ENCODE results near the gene SNRPD3.
"Not testable (repeated sequence)": the region's sequence is repeated elsewhere in the genome, so short reads cannot be mapped to it uniquely, and the experiment has no call there.

SNRPD3 gene

GRCh38 chr22:24593836-24594568, 38.2 kb downstream of the SNRPD3 start:
- H3K4me1 Mint-ChIP-seq (ENCODE audit: low read depth in 2 of 2), result peaks cover 5 to 6% of the 10 kb centered on the region in 2 donors
- ATAC-seq (replicated peaks), result no peak
- peaks cover 0 to 5% of the 10 kb centered on the region in 2 donors for H3K27me3 Mint-ChIP-seq
- no peaks in the 10 kb centered on the region for H3K9me3 Mint-ChIP-seq
- peak overlapping the region in 1 of 2 donors; percentile 41 for H3K27ac Mint-ChIP-seq
- H3K36me3 Mint-ChIP-seq (ENCODE audit: insufficient read depth), result no peaks in the 10 kb centered on the region
- H3K4me3 Mint-ChIP-seq, result peak overlapping the region; percentile 78 to 84
- no peak for DNase-seq

- Mint-ChIP-seq H3K4me1 (ENCODE audit: low read depth in 2 of 2) (peaks cover 5 to 12% of the 10 kb centered on the region in 2 donors), H3K27ac (no peak overlapping the region)
Measured at GRCh38 chr22:24594569-24595120, 38.8 kb downstream of the SNRPD3 start.

GRCh38 chr22:24595228-24595627, 39.4 kb downstream of the SNRPD3 start:
- ATAC-seq (replicated peaks) (no peak), DNase-seq (no peak)
- Mint-ChIP-seq H3K36me3 (ENCODE audit: insufficient read depth) (no peaks in the 10 kb centered on the region), H3K4me3 (no peak overlapping the region), H3K27ac (no peak overlapping the region), H3K9me3 (no peaks in the 10 kb centered on the region), H3K4me1 (ENCODE audit: low read depth in 2 of 2) (peaks cover 5 to 12% of the 10 kb centered on the region in 2 donors), H3K27me3 (peaks cover 0 to 5% of the 10 kb centered on the region in 2 donors)

More at GRCh38 chr22:24594569-24595120, 38.8 kb downstream of the SNRPD3 start:
- H3K27me3 Mint-ChIP-seq, result peaks cover 0 to 5% of the 10 kb centered on the region in 2 donors
- no peaks in the 10 kb centered on the region for H3K36me3 Mint-ChIP-seq (ENCODE audit: insufficient read depth)
- ATAC-seq (replicated peaks) (no peak), DNase-seq (no peak)
- no peaks in the 10 kb centered on the region for H3K9me3 Mint-ChIP-seq
- no peak overlapping the region for H3K4me3 Mint-ChIP-seq

- no peak overlapping the region for H3K27ac Mint-ChIP-seq
- H3K36me3 Mint-ChIP-seq (ENCODE audit: insufficient read depth), result no peaks in the 10 kb centered on the region
- H3K27me3 Mint-ChIP-seq, result peaks cover 0 to 5% of the 10 kb centered on the region in 2 donors
- no peak overlapping the region for H3K4me3 Mint-ChIP-seq
- no peak for DNase-seq
- H3K9me3 Mint-ChIP-seq, result no peaks in the 10 kb centered on the region
- peaks cover 5 to 12% of the 10 kb centered on the region in 2 donors for H3K4me1 Mint-ChIP-seq (ENCODE audit: low read depth in 2 of 2)
- no peak for ATAC-seq (replicated peaks)
Measured at GRCh38 chr22:24595863-24596262, 40.1 kb downstream of the SNRPD3 start.

- H3K4me1 Mint-ChIP-seq (ENCODE audit: low read depth in 2 of 2), result peaks cover 12 to 17% of the 10 kb centered on the region in 2 donors
- not testable (repeated sequence) for DNase-seq; H3K27ac Mint-ChIP-seq; H3K9me3 Mint-ChIP-seq; H3K4me3 Mint-ChIP-seq; H3K36me3 Mint-ChIP-seq (ENCODE audit: insufficient read depth); ATAC-seq (replicated peaks); H3K27me3 Mint-ChIP-seq
Measured at GRCh38 chr22:24597076-24597475, 41.3 kb downstream of the SNRPD3 start.

GRCh38 chr22:24599514-24599913, 43.7 kb downstream of the SNRPD3 start:
- no peaks in the 10 kb centered on the region for H3K27me3 Mint-ChIP-seq
- H3K27ac Mint-ChIP-seq, result peak overlapping the region; percentile 46 to 56
- ATAC-seq (replicated peaks) (no peak), DNase-seq (no peak)
- peaks cover 23 to 24% of the 10 kb centered on the region in 2 donors for H3K4me1 Mint-ChIP-seq (ENCODE audit: low read depth in 2 of 2)
- no peaks in the 10 kb centered on the region for H3K36me3 Mint-ChIP-seq (ENCODE audit: insufficient read depth)
- H3K4me3 Mint-ChIP-seq, result no peak overlapping the region
- no peaks in the 10 kb centered on the region for H3K9me3 Mint-ChIP-seq

- H3K4me3 Mint-ChIP-seq; ATAC-seq (replicated peaks); H3K27me3 Mint-ChIP-seq; H3K36me3 Mint-ChIP-seq (ENCODE audit: insufficient read depth); H3K9me3 Mint-ChIP-seq; DNase-seq: not testable (repeated sequence)
- peaks cover 24% of the 10 kb centered on the region in 2 donors for H3K4me1 Mint-ChIP-seq (ENCODE audit: low read depth in 2 of 2)
- peak overlapping the region; percentile 46 to 56 for H3K27ac Mint-ChIP-seq
Measured at GRCh38 chr22:24599958-24600715, 44.3 kb downstream of the SNRPD3 start.

GRCh38 chr22:24601217-24602104, 45.7 kb downstream of the SNRPD3 start:
- no peaks in the 10 kb centered on the region for H3K9me3 Mint-ChIP-seq
- DNase-seq (no peak), ATAC-seq (replicated peaks) (no peak)
- H3K27ac Mint-ChIP-seq, result peak overlapping the region in 1 of 2 donors; percentile 68
- H3K27me3 Mint-ChIP-seq, result no peaks in the 10 kb centered on the region
- H3K4me1 Mint-ChIP-seq (ENCODE audit: low read depth in 2 of 2), result peaks cover 24 to 26% of the 10 kb centered on the region in 2 donors
- peaks cover 3% of the 10 kb centered on the region for H3K36me3 Mint-ChIP-seq (ENCODE audit: insufficient read depth)
- no peak overlapping the region for H3K4me3 Mint-ChIP-seq

- not testable (repeated sequence) for ATAC-seq (replicated peaks); H3K9me3 Mint-ChIP-seq; H3K36me3 Mint-ChIP-seq (ENCODE audit: insufficient read depth); DNase-seq; H3K27me3 Mint-ChIP-seq; H3K4me3 Mint-ChIP-seq
- H3K27ac Mint-ChIP-seq, result peak overlapping the region in 1 of 2 donors; percentile 68
- peaks cover 24 to 26% of the 10 kb centered on the region in 2 donors for H3K4me1 Mint-ChIP-seq (ENCODE audit: low read depth in 2 of 2)
Measured at GRCh38 chr22:24602105-24602749, 46.4 kb downstream of the SNRPD3 start.

- Mint-ChIP-seq H3K36me3 (ENCODE audit: insufficient read depth) (peaks cover 13% of the 10 kb centered on the region), H3K27ac (peak within 1 kb of the TSS; percentile 90 to 93), H3K4me3 (peak within 1 kb of the TSS; percentile 65 to 72), H3K4me1 (ENCODE audit: low read depth in 2 of 2) (peaks cover 28 to 32% of the 10 kb centered on the region in 2 donors)
- H3K9me3 Mint-ChIP-seq; DNase-seq; H3K27me3 Mint-ChIP-seq; ATAC-seq (replicated peaks): not testable (repeated sequence)
Measured at GRCh38 chr22:24602847-24603769, 47.3 kb downstream of the SNRPD3 start, which contains the start of gene GGT1. Gene GGT1 (plus strand): TSS chr22:24603193. CDS start chr22:24611082, 7,889 bp downstream.

- not testable (repeated sequence) for H3K9me3 Mint-ChIP-seq, H3K27me3 Mint-ChIP-seq, DNase-seq
- H3K27ac Mint-ChIP-seq, result peak overlapping the region; percentile 90 to 93
- ATAC-seq (replicated peaks), result peak; percentile 63
- H3K4me1 Mint-ChIP-seq (ENCODE audit: low read depth in 2 of 2), result peaks cover 27 to 38% of the 10 kb centered on the region in 2 donors
- peak overlapping the region; percentile 65 to 72 for H3K4me3 Mint-ChIP-seq
- peaks cover 17% of the 10 kb centered on the region for H3K36me3 Mint-ChIP-seq (ENCODE audit: insufficient read depth)
Measured at GRCh38 chr22:24603770-24604629, 48.2 kb downstream of the SNRPD3 start.
